Medulla oblongata (tissue), 1 donor: ENCODE data around the gene SIK3.

Experiments
- DNase-seq: peaks from one replicate; pipeline ENCODE4 v3.0.0-alpha.2; 2015; ENCODE audit errors: extremely low spot score

SIK3 gene

GRCh38 chr11:116930586-116930985 is 167.6 kb downstream of the SIK3 start:
- DNase-seq, result no peak

GRCh38 chr11:116930177-116930576 is 168.1 kb downstream of the SIK3 start:
- DNase-seq, result peak; percentile 55

- no peak for DNase-seq
Measured at GRCh38 chr11:116929414-116930090, 168.7 kb downstream of the SIK3 start.

- no peak for DNase-seq
Measured at GRCh38 chr11:116928845-116929244, 169.4 kb downstream of the SIK3 start.

GRCh38 chr11:116928102-116928777 is 170.0 kb downstream of the SIK3 start:
- DNase-seq, result no peak

GRCh38 chr11:116927163-116927974 is 170.9 kb downstream of the SIK3 start:
- DNase-seq, result no peak

- no peak for DNase-seq
Measured at GRCh38 chr11:116925050-116925449, 173.2 kb downstream of the SIK3 start.

- DNase-seq, result no peak
Measured at GRCh38 chr11:116918925-116919655, 179.1 kb downstream of the SIK3 start.

GRCh38 chr11:116917632-116918031 is 180.6 kb downstream of the SIK3 start:
- no peak for DNase-seq

- DNase-seq, result no peak
Measured at GRCh38 chr11:116916886-116917285, 181.3 kb downstream of the SIK3 start.

- DNase-seq, result no peak
Measured at GRCh38 chr11:116916052-116916451, 182.2 kb downstream of the SIK3 start.

- DNase-seq, result no peak
Measured at GRCh38 chr11:116913000-116913399, 185.2 kb downstream of the SIK3 start.

GRCh38 chr11:116911976-116912734 is 186.1 kb downstream of the SIK3 start:
- no peak for DNase-seq

GRCh38 chr11:116910847-116911246 is 187.4 kb downstream of the SIK3 start:
- DNase-seq, result no peak

- no peak for DNase-seq
Measured at GRCh38 chr11:116910378-116910777, 187.8 kb downstream of the SIK3 start.

GRCh38 chr11:116909245-116909644 is 189.0 kb downstream of the SIK3 start:
- DNase-seq, result no peak

GRCh38 chr11:116906479-116906878 is 191.7 kb downstream of the SIK3 start:
- no peak for DNase-seq

GRCh38 chr11:116903090-116903489 is 195.1 kb downstream of the SIK3 start:
- DNase-seq, result no peak

GRCh38 chr11:116901964-116902688 is 196.1 kb downstream of the SIK3 start:
- no peak for DNase-seq

GRCh38 chr11:116901211-116901610 is 197.0 kb downstream of the SIK3 start:
- DNase-seq, result no peak

GRCh38 chr11:116896211-116896610 is 202.0 kb downstream of the SIK3 start:
- no peak for DNase-seq
